GM19023 (cell line): ENCODE measurements around the gene SPACA7.
"Not testable (repeated sequence)": the region's sequence is repeated elsewhere in the genome, so short reads cannot be mapped to it uniquely, and the experiment has no call there.

ENCODE experiments used
- ATAC-seq: cut with Tn5 transposase; IDR thresholded peaks from one replicate; pipeline ENCODE4 v1.9.1; 2021; ENCODE audit warnings: mild to moderate bottlenecking, moderate library complexity; ENCODE audit not compliant: unreplicated experiment

The SPACA7 gene

DNA sequence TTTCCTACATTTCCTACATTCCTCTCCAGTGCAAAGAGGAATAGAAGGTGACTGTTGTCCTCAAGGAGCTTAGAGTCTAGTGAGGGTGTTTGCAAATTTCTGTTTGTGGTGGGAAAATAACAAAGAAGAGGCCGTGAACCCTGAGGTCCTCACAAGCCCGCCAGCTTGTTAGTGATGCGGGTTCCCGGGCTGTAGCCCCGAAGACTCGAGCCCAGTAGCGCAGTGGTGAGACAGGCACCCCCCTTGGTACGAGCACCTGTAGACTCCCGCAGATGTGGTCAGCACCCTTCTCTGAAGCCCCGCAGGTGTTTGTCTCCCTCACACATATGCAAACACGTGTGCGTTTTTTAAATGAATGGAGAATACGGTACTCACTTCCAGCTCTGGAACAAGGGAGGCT lies 26.5 kb upstream of the SPACA7 start:
- no peak for ATAC-seq

DNA sequence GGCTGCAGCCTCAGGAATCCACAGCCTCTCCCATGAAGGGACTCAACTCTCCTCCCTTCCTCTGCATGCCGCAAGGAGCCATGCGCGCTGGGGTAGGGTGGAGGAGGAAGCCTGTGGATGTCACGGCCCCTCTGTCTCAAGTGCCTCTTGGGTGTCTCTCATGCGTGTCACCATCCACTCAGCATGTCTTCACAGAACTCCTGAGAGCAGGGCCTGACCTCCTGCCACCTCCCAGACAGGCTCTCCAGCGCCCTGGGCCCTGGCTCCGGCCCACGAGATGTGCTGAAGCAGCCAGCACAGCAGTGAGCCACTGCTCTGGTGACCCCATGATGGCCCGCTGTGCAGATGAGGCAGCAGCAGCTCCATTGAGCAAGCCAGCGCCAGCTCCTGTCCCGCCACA lies 25.9 kb upstream of the SPACA7 start:
- ATAC-seq, result no peak

DNA sequence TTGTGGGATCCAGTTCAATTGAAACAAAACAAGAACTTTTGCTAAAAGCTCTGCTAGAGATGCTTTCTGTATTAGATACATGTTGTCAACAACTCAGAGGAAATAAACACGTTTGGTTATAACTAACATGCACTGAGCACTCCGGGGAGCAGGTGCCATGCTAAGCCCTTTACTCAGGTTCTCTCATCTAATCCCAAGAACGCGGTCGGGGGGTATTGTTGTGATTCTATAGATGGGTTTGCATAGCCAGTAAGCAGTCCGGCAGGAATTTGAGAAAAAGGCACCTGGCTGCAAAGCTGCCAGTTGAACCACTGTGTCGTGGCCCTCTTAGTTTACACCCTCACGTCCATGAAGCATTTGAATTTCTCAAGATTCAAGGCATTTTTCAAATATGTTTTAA lies 24.3 kb upstream of the SPACA7 start:
- no peak for ATAC-seq

DNA sequence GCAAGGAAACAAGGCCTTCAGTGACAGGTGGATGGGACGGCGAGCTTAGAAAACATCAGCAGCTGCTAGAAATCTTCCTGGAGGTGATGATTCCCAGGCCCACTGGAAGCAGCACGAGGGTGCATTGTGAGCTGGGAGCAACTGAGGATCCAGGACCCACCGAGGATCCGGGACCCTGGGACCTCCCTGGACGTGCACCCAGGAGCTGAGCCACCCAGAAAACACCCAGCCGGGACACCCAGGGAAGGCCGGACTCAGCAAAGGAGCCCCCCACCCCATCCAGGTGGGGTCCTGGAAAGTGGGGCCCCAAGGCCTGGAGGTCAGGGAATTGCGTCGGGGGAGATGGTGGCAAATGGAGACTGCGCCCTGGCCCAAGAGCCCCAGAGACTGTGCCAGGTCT lies 22.3 kb upstream of the SPACA7 start:
- no peak for ATAC-seq

DNA sequence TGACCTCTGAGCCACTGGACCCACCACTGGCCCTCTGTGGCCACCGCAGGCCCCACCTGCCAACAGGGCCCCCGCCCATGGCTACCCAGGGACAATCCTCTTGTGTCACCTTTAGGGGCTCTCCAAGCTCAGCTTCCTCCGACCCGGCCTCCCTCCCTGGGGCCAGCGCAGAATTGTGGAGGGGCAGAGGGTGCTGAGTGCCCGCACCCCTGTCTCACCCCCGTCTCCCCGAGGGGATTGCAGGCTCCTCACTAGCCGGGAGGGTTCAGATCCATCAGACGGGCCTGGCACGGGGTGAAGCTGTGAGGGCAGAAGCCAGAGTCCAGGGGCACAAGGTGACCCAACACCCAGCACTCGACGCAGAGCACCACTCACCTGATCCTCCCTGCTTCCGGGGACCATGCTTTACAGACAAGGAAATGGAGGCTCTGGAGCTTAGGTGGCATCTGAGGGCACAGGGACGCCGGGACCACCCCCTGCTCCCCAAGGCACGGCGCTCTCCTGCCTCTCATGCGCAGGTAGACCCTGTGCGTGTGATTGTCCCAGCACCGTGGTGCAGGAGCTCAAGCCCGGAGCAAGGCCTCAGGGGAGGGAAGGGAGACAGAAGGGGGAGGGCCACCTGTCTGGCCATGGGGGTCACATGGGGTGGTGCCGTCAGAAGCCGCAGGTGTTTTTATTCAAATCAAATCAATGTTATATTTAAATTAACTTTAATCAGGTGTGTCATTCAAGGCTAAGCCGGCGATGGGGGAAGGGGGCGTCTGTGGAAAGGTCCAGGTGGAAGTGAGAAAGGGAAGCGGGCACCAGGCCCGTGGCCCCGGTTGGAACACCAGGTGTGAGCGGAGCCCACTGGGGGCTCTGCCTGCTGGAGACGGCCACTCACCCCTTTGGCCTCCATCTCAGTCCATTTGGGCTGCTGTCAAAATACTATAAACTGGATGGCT lies 21.6 kb upstream of the SPACA7 start:
- no peak for ATAC-seq

DNA sequence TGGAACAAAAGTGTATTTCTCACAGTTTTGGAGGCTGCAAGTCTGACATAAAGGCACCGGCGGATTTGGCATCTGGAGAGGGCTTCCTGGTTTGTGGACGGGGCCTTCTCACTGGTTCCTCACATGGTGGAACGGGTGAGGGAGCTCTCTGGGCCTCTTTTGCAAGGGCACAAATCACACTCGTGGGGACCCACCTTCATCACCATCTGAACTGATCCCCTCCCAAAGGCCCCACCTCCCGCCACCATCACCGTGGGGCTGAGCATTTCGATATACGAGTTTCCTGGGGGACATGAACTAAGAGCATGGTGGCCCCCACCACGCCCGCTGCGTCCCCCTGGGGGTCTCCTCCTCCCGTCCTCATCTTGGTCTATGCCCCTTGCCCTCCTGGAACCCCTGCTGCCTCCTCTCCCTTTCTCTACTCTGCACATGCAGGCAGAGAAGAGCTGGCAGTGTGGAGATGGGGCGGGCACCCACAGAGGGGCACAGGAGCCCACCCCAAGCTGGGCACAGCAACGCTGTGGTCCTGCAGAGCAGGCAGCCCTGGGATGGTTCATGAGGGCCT lies 20.8 kb upstream of the SPACA7 start:
- no peak for ATAC-seq

DNA sequence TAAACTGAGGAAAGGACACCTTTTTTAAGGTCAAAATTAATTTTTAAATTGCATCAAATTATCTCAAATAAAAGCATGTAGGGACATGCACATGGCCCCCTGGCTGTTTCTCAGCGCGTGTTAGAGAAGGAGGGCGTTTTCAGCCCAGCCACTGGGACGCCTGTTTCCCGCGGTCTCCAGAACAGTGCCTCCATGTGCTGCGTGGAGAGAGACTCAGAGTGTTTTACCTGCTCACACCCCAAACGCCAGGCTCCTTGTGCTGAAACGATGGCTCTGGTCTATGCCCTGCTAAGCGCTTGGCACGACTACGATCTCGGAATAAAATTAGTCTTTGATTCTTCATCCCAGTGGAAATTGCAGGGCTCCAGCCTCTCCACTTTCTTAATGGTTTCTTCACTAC lies 20.0 kb upstream of the SPACA7 start:
- no peak for ATAC-seq

DNA sequence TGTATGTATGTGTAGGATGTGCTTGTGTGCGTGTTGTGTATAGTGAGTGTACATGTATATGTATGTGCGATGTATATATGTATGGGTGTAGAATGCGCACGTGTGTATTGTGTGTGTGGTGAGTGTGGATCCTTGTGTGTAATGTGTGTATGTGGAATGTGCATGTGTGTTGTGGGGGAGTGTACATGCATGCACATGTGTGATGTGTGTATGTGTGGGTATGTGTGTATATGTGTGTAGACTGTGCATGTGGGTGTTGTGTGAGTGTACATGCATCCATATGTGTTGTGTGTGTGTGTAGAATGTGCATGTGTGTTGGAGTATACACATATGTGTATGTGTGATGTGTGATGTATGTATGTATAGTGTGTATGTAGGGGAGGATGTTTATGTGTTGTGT lies 18.0 kb upstream of the SPACA7 start:
- ATAC-seq, result no peak

DNA sequence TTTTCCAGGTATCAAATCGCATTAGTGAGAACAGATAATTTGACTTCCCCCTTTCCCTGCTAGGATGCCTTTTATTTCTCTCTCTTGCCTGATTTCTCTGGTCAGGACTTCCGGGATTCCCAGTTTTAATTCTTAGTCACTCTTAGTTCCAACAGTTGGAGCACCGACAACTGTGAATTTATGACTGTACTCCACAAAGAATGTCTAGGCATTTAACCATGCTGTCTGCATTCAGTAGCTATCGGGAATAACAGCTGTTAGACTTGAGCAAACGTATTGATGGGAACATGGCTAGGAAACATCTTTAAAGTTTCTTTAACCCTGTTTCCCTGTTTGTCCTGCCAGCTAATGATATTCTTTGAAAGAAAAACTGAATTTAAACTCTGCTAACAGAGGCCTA lies 14.1 kb upstream of the SPACA7 start:
- ATAC-seq, result no peak

DNA sequence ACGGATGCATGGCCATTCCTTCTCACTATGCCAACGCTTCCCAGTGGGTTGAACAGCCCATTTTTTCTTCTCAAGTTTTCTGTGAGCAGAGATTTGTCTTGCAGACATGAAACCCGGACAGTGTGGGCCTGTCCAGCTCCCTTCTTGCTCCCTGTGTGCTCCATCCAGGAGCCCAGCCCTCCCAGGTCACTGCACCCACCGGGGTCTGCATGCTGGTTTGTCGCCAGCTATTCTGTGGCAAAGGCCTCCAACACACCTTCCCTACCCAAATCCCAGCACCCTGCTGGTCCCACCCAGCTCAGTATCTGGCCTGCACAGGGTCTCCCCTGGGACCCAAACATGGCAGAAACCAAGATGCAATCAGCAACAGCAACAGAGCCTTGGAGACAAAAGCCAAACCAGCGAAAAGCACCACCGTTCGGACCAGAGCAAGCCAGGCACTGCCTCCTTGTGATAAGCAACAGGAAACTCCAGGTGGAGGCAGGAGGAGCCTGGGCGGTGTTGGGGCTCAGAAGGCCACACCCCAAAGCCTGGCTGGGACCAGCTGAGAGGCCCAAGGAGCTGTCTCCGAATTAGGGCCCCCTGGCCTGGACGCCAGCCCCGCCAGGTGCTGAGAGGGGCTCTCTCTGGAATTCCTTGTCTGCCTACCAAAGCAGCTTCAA lies 12.2 kb upstream of the SPACA7 start:
- no peak for ATAC-seq

DNA sequence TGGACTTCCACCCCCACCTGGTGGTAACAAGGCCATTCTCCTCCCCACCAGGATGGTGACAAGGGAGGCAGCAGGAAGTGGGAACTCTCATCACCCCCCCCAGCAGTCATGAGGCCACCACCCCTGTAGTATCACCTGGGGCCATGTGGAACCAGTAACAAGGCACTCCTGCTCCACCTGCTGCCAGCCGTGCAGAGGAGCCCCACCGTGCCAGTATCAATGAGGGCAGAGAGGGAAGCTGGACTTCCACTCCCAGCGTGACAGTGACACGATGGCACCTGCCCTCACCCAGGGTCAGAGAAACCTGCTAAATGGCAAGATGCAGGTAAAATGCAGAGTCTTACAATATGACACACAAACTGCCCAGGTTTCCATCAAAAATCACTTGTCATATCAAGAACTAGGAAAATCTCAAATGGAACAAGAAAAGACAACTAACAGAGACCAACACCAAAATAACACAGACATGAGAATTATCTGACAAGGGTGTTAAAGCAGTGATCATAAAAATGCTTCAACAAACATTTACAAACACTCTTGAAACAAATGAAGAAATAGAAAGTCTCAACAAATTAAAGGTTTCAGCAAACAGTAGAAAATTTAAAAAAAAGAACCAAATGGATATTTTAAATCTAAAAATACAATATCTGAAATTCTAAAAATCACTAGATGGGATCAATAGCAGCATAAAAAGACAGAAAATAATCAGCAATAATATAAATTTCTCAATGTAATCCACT lies 9.1 kb upstream of the SPACA7 start:
- ATAC-seq, result no peak

DNA sequence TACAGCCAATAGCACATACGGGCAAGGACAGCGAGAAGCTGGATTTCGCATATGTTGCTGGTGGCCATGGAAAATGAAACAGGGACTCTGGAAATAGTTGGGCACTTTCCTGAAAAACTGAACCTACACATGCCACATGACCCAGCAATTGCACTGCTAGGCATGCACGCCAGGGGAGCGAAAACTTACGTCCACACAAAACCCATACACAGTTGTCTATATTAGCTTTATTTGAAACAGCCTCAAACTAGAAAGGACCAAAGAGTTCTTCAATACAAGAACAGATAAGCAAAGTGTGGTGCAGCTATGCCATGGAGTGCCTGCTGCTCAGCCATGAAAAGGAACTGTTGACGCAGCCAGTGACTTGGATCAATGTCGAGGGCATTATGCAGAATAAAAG lies 7.3 kb upstream of the SPACA7 start:
- no peak for ATAC-seq

DNA sequence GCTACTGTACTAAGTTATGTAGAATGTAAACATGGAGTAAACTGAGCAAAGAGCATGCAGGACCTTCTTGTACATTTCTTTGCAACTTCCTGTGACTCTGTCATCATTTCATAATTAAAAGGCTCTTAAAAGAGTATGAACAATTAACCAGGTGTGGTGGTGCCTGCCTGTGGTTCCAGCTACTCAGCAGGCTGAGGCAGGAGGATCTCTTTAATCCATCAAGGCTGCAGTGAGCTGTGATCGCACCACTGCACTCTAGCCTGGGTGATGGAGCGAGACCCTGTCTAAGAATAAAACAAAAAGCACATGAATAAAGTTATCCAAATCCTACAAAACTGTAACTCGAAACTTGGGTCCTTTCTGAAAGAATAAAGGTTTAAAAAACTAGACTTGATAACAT lies 5.8 kb upstream of the SPACA7 start:
- no peak for ATAC-seq

DNA sequence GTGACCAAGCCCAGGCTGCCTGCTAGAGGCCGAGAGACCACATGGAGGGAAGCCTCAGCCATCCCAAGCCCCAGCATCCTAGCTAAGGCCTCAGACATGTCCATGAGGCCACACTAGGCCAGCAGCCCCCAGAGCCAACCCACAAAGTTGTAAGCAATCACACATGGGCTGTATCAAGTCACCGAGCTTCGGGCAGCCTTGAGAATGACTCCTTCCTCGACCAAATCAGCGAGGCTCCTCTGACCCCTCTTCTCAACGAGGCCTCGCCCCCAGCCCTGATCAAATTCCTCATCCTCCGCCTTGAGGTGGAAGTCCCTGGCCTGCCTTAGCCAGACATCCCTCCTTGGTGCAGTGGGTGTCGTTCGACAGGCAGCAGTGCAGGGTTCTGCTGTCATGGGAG lies 1.9 kb upstream of the SPACA7 start:
- ATAC-seq, result no peak

DNA sequence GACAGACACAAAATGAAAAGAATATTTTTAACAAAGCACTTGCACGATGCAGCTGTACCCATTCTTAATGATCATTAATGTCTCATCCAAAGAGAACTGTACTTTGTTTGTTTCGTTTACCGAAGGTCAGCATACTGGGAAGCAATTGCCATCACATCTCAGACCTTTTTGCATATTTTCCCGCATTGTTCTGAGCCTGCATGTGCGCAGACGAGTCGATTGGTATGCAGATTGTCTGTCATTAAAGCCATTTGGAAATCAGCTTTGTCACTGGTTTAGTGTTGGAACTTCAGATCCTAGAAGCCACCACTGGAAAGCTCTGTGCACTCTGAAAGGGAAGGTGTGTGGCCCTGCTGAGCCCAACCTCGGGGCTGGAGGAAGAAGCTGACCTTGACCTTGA lies 15.6 kb downstream of the SPACA7 start:
- no peak for ATAC-seq

DNA sequence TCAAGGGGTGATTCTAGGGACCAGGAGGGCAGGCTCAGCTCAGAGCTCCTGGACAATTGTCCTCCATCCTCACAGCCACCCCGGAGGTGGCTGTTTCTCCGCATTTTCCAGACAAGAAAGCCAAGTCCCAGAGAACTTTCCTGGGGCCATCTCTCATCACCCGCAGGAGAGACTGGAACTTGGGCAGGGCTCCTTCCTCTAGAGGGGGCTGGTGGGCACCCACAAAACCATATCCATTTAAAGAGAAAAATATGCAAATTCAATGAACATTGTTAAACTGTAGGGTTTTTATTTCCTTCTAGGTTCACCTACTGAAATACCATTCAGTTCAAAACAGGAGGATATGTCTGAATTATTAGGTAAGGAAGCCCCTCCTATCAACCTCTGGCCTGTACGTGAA lies 16.6 kb downstream of the SPACA7 start:
- ATAC-seq, result no peak

DNA sequence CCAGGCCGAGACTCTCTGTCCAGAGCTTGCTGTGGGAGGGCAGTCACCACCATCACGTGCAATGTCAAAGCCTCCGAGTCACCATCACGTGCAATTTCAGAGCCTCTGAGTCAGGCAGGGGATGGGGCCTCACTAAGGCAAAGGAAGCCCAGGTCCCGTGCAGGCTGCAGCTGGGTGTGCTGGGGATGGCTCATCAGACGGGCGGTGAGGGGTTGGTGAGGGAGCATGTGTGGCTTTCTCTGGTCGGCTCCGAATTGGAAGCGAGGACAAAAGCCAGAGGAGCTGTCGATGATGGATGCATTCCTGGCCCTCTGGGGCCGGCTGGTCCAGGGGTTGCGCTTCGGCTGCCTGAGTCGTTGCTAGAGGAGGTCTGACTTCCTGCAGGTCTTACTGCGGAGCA lies 18.9 kb downstream of the SPACA7 start:
- not testable (repeated sequence) for ATAC-seq

DNA sequence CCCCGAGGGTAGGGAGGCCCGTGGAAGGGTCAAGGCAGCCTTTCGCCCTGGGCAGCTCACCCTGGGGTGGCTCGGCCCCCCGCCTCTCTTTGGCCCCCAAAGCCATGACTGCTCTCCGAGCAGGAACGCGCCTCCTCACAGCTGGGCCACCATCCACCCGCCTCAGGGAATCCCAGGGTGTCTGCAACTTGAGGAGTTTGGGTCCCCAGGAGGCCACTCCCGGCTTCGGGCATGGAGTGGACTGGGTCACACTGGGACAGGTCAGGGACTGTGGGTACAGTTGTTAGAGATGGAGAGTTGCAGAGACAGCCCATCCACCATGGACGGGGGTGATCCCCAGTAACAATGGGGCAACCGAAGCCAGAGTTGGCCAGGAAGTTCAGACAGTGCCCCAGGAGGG lies 19.8 kb downstream of the SPACA7 start:
- ATAC-seq, result not testable (repeated sequence)

DNA sequence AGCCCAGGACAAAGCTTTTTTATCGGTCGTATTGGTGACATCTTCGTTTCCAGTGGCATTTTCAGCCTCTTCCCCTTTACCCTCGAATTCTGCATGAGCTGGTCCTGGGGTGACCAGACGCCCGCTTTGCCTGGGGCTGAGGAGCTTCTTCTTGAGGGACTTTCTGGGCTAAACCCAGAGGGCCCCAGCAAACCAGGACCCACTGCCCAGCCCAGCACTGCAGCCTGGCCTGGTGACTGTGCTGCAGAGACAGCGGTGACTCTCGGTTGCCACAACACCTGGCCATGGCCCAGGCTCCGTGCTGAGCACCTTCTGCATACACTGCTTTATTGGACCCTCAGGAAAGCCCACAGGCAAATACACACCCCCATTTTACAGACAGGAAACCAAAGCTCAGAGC lies 21.0 kb downstream of the SPACA7 start:
- ATAC-seq, result no peak

DNA sequence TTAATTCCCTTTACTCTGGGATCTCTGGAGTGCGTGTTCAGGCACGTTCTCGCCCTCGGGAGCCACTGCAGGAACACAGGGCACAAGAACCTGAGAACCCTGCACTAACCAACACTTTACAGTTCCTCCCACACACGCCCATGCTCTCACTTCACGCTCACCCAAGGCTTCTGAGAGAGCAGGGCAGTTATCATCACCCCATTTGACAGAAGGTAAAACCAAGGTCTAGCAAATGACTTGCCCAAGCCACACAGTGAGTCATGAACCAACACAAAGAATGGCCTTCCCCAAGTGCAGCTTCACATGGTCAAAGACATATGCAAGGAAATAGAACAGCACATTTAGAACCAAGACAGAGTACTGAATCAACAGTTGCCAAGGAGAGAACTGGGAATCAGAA lies 22.2 kb downstream of the SPACA7 start:
- ATAC-seq, result not testable (repeated sequence)

DNA sequence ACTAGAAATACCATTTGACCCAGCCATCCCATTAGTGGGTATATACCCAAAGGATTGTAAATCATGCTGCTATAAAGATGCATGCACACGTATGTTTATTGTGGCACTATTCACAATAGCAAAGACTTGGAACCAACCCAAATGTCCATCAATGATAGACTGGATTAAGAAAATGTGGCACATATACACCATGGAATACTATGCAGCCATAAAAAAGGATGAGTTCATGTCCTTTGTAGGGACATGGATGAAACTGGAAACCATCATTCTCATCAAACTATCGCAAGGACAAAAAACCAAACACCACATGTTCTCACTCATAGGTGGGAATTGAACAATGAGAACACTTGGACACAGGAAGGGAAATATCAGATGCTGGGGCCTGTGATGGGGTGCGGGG lies 33.7 kb downstream of the SPACA7 start:
- ATAC-seq, result not testable (repeated sequence)
